PC-3 (cell line): Measurements from ENCODE around the gene LCE6A.

Source experiments
- CTCF ChIP-seq: fragments of 300-600 bp; sonication (generic); conservative IDR thresholded peaks from 2 replicates; pipeline ENCODE4 v1.5.1; 2017; ENCODE audit warnings: antibody characterized with exemption, low read depth, mild to moderate bottlenecking, low read length
- EZH2 ChIP-seq: fragments of 300-600 bp; sonication (generic); IDR thresholded peaks from one replicate; pipeline ENCODE4 v1.6.1; 2017; ENCODE audit warnings: antibody characterized with exemption, mild to moderate bottlenecking, low read length; ENCODE audit not compliant: unreplicated experiment
- EZH2phosphoT487 ChIP-seq: fragments of 300-600 bp; sonication (generic); IDR thresholded peaks from 2 replicates; pipeline ENCODE4 v1.6.1; 2018; ENCODE audit warnings: mild to moderate bottlenecking, antibody characterized with exemption, low read length, borderline replicate concordance

GRCh38 chr1:152827173-152827572, 15.5 kb upstream of the LCE6A start, which contains the start of gene LCE1A:
- TF ChIP-seq CTCF: no peak
- TF ChIP-seq EZH2phosphoT487: no peak
- TF ChIP-seq EZH2: no peak
